DMS79 treated with DMSO at 0.1 percent for 48 hours (cell line): ENCODE data around the gene ACVR1.
A peak's percentile ranks its signal among the peaks of the same experiment; 100 is the strongest.

Experiments
- DNase-seq: peaks from one replicate; lab custom pipeline; 2025; lab: John Stamatoyannopoulos, UW

The ACVR1 gene

GRCh38 chr2:157876066-157876785 is at the start of gene ACVR1:
Gene ACVR1, minus strand, starts transcription at chr2:157876330. Its CDS starts 76,837 bp downstream, at chr2:157799493.
- DNase-seq, result peak; percentile 93

GRCh38 chr2:157925071-157925470 is 48.9 kb upstream of the ACVR1 start:
- no peak for DNase-seq

DNA sequence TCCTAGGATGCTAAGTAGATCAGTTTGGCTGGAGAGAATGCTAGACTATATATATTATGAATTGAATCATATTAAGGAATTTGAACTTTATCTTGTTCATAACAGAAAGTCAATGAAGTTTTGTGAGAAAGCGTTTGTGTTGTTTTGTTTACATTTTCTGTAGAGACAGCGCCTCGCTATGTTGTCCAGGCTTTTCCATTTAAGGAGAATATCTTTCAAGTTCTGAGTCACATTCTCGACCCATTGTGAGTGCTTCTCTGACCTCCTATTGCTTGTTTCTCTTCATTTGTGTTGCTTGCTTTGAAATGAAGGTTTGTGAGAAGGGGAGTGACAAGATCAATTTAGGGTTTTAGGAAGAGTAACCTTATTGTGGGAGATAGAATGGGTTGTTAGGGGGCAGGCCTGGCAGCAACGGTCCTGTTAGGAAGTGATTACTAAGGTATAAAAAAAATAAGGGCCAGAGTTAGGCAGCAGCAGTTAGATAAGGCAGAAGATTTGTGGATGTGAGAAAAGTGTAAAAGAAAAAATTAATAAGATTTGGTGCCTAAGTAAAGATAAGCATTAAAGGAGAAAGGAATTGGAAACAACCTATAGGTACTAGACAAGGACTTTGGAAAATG is 47.6 kb upstream of the ACVR1 start:
- no peak for DNase-seq

- DNase-seq, result no peak
These were observed 46.7 kb upstream of the ACVR1 start for GRCh38 chr2:157922815-157923214.

DNA sequence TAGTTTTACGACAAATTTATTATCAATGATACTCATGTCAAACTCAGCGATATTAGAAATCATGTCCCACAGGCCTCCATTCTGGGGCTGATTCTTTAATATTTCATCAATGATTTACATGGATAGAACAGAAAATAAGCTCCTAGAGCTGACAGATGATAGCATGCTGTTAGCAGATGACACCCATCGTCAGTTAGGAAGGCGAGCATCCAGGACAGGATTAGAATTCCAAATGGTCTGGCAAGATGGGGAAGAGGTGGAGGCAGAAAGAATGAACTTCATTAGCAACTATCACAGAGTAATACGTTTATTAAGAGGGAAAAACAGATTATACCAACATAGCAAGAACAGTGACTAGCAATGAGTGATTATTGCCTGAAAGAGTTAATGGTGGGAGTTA is 46.2 kb upstream of the ACVR1 start:
- no peak for DNase-seq

DNA sequence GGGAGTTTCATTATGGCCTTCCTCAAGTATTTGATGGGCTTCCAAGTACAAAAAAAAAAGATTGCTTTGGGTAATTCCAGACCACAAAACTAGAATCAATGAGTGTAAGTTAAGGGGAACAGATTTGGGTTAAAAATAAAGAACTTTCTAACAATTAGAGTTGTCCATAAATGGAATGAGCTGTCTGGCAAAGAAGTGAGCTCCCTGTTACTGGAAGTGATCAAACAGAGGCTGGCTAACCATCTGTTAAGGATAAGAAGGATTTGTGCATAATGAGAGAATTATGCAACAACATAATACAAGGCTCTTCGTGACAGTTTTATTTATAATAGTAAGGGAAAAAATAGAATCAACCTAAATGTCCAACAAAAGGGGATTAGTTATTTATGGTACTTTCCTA is 44.6 kb upstream of the ACVR1 start:
- DNase-seq, result no peak

GRCh38 chr2:157919181-157919580 is 43.1 kb upstream of the ACVR1 start:
- no peak for DNase-seq

DNA sequence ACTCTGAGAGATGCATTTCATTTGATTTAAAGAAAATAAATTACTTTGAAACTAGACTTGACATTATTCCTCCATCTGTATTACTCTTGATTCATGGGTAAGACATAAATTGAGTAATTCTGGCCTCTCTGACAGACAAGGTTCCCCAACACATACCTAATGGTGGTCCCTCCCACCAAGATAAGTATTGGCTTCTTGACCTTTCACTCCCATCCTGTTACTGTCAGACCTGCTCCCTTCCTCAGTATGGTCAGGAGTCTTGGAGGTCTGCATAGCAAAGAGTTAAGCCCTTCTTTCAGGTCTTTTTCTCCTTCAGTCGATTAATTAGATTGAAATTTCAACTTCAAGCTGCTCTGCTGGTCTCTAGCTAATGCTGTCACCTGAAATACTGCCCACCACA is 42.2 kb upstream of the ACVR1 start:
- DNase-seq, result no peak

- DNase-seq, result no peak
These were observed 35.6 kb upstream of the ACVR1 start for GRCh38 chr2:157911750-157912149.

- no peak for DNase-seq
These were observed 35.1 kb upstream of the ACVR1 start for GRCh38 chr2:157911246-157911645.

DNA sequence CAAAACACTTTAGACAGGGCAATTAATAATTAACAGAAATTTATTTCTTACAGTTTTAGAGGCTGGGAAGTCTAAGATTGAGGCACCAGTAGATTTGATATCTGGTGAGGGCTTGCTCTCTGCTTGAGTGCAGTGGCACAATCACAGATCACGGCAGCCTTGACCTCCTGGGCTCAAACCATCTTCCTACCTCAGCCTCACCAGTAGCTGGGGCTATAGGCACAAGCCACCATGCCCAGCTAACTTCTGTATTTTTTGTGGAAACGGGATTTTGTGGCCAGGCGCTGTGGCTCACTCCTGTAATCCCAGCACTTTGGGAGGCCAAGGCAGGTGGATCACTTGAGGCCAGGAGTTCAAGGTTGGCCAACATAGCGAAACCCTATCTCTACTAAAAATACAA is 29.0 kb upstream of the ACVR1 start:
- no peak for DNase-seq

GRCh38 chr2:157903626-157904025 is 27.5 kb upstream of the ACVR1 start:
- no peak for DNase-seq

DNA sequence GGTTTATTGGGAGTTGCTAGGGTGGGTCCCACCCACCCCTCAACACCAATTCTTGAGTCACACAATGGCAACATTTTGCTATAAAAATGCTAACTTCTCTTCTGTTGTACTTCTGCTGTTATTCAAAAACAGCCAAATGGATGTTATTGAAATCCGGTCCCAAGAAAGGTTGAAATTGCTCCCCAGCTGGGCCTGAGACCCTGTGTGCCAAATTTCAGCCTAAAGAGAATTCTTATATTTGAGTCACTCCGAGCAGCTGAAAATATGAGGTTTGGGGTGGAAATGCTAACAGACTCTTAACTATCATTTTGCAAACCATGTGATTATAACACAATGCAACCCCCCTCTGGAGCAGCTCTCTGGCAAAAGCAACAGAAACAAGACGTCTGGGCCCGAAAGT is 27.0 kb upstream of the ACVR1 start:
- DNase-seq, result no peak

DNA sequence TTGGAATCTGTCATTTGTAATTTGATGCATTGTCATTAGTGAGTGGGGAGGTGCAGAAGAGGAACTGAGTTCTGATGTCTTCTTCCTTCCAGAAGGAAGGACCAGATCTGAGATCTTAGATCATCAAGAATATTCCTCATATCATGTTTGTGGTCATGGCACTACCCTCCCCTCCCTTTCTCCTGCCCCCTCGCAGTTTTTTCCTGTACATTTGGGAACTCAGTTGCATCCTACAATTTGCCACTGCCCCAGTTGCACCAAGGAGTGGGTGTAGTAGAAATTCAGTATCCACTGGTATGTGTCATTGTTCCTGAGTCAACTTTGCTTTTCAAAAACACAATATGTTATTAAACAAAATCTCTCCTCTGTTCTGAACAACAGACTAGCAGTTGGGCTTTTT is 26.6 kb upstream of the ACVR1 start:
- no peak for DNase-seq

DNA sequence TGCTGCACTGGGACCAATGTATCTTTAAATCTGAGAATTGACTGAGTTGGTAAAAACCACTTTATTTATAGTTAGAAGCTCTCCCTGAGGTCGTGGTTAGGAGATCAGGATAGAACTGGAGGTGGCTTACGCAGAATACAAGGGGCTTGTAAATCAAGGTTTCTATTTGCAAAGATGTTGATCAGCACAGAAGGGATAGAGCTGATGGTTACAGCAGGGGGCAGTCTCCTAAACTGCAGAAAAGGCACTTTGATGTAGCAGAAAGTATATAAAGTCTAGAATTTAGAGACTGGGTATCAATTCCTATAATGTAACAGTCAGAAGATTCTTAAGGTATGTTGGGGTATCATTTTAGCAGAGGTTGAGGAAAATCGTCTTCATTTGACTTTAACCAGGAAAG is 25.2 kb upstream of the ACVR1 start:
- no peak for DNase-seq

DNA sequence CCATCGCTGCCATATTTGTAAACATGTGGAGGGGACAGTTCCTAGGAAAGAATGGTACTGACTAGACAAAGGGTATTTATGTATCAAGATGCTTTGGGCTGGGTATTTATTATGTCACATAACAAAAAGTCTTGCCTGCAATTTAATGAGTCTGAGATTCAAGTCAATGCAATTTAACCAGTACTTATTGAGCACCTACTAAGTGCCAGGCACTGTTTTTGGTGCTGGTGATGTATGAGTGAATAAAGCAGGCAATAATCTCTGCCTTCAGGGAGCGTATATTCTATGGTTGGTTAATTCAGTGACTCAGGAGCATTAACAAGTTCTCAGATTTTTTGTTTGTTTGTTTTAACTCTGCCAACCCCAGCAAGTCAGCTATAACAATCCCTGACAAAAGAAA is 24.6 kb upstream of the ACVR1 start:
- no peak for DNase-seq

DNA sequence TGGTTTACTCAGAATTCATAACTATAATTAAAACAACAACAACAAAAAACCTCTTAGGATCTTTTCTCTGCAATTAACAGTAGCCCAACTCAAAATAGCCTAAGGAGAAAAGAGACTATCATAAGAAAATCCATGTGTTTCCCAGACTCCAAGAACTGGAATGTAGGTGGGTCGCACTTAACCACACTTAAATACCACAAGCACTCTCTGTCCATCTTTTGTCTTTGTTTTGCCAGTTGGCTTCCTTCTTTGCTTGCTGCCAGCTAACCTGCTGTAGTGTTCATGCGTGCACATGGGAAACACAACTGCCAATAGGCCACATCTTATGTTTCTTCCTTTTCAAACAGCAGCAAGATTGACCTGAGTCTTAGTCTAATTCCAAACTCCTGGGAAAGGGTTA is 24.1 kb upstream of the ACVR1 start:
- DNase-seq, result peak; percentile 42

- DNase-seq, result no peak
These were observed 23.2 kb upstream of the ACVR1 start for GRCh38 chr2:157899125-157899839.

- no peak for DNase-seq
These were observed 22.5 kb upstream of the ACVR1 start for GRCh38 chr2:157898591-157898996.

- no peak for DNase-seq
These were observed 21.2 kb upstream of the ACVR1 start for GRCh38 chr2:157897106-157897971.

- no peak for DNase-seq
These were observed 19.4 kb upstream of the ACVR1 start for GRCh38 chr2:157895531-157895930.

GRCh38 chr2:157894694-157895435 is 18.7 kb upstream of the ACVR1 start:
- no peak for DNase-seq
